Activated naive CD8-positive, alpha-beta T cell treated with anti-CD3 and anti-CD28 coated beads, Interleukin-2, amount 50 U/mL, for 24 hours (primary cell): ENCODE measurements around the gene MMAA.
A peak's percentile ranks its signal among the peaks of the same experiment; 100 is the strongest.
"Not testable (repeated sequence)": the region's sequence is repeated elsewhere in the genome, so short reads cannot be mapped to it uniquely, and the experiment has no call there.

Experiments used
- ATAC-seq: fragments of 150-1000 bp; cut with Tn5 transposase; one replicate; pipeline ENCODE4 v1.10.0; 2021
- DNase-seq: peaks from one replicate; pipeline ENCODE4 v3.0.0; 2021
- H3K27ac Mint-ChIP-seq: one replicate; pipeline ENCODE4 v1.8.0; 2021; ENCODE audit warnings: mild to moderate bottlenecking, mixed read lengths
- H3K27me3 Mint-ChIP-seq: one replicate; pipeline ENCODE4 v1.8.0; 2021; ENCODE audit warnings: mixed read lengths
- H3K36me3 Mint-ChIP-seq: one replicate; pipeline ENCODE4 v1.8.0; 2021; ENCODE audit warnings: low read depth, mixed read lengths
- H3K4me1 Mint-ChIP-seq: one replicate; pipeline ENCODE4 v1.8.0; 2021; ENCODE audit warnings: mixed read lengths
- H3K4me3 Mint-ChIP-seq: one replicate; pipeline ENCODE4 v1.8.0; 2021; ENCODE audit warnings: mild to moderate bottlenecking, moderate library complexity, mixed read lengths
- H3K9me3 Mint-ChIP-seq: one replicate; pipeline ENCODE4 v1.8.0; 2021; ENCODE audit warnings: mixed read lengths

The MMAA gene

DNA sequence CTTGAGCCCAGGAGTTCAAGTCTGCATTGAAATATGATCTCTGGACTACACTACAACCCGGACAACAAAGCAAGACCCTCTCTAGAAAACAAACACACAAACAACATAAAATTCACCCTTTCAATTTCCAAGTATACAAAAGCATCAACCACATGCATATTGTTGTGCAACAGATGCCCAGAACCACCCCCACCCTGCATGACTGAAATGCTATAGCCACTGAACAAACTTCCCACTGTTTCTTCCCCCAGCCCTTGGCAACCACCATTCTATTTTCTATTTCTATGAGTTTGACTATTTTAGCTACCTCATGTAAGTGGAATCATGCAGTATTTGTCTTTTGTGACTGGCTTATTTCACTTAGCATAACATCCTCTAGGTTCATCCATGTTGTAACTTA lies 46.6 kb downstream of the MMAA start:
- DNase-seq (no peak), ATAC-seq (no peak)
- Mint-ChIP-seq H3K9me3 (peaks cover 21% of the 10 kb centered on the region), H3K36me3 (peaks cover 12% of the 10 kb centered on the region), H3K4me3 (no peak overlapping the region), H3K27me3 (peaks cover 4% of the 10 kb centered on the region), H3K27ac (no peak overlapping the region), H3K4me1 (no peaks in the 10 kb centered on the region)

DNA sequence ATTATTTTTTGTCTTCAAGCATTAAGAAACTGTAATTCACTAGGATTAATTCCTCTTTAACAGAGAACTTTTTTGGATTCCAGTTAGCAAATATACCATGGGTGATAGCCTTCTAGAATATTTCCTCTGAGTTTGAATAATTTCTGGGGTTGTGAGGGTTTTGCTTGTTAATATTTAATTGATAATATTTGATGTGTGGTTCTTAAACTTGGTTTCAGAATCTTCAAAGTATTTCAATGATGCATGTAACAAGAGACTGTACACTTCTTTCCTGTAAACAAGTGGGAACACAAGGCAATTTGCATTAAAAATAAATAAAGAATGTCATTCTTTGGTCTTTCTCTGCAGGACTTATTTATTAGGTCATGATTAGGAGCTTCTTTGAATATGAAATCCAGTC lies 51.2 kb downstream of the MMAA start:
- Mint-ChIP-seq H3K36me3 (peaks cover 3% of the 10 kb centered on the region), H3K27me3 (peaks cover 6% of the 10 kb centered on the region), H3K9me3 (peaks cover 6% of the 10 kb centered on the region), H3K4me3 (no peak overlapping the region), H3K4me1 (no peaks in the 10 kb centered on the region), H3K27ac (no peak overlapping the region)
- ATAC-seq: no peak
- DNase-seq: no peak

DNA sequence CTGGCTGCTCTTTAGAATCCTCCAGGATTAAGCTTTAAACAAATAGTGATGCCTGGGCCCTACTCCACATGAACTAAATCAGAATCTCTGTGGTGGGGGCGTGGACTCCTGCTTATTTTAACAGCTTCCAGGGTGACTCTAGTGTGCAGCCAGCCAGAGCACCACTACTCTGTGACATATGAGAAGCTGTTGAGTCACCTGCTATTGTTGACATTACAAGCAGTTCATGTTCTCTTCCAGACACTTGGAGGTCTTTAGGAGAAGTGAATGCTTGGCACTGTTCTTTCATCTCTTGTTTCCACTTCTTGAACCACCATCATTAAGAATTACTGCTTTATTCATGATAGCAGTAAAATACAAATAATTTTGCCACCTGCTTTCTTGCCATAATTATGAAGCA lies 60.3 kb downstream of the MMAA start:
- no peaks in the 10 kb centered on the region for H3K36me3 Mint-ChIP-seq

DNA sequence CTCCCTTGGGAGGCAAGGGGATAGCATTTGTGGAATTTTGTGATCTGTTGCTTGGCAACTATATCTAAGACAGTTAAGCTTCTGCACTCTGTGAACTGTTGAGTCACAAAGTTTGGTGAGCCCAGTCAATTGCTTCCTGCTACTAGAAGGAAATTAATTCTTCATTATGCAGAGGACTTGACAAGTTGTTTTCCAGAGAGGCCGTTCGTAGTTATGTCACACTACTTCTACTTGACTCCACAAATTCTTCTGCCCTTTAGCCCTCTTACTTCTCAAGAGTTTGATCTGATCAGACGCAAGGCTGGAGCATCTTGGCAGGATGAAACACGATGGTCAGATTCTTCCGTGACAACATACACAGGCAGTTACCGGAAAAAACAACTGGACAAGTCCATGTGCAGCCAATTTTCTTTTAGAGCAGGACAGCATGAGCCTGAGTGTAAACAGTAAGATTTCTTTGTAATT lies 60.8 kb downstream of the MMAA start, which contains the start of gene C4orf51:
Gene C4orf51 (plus strand): TSS at position 156 of the 465 bp plus-strand sequence. CDS start 58 bp downstream, at position 214.
- peaks cover 19% of the 10 kb centered on the region for H3K27me3 Mint-ChIP-seq
- H3K4me1 Mint-ChIP-seq: no peaks in the 10 kb centered on the region
- H3K27ac Mint-ChIP-seq: no peak within 1 kb of the TSS
- DNase-seq: no peak
- ATAC-seq: no peak
- no peak within 1 kb of the TSS for H3K4me3 Mint-ChIP-seq
- no peaks in the 10 kb centered on the region for H3K9me3 Mint-ChIP-seq
- no peaks in the 10 kb centered on the region for H3K36me3 Mint-ChIP-seq

More for the DNA sequence above, 60.3 kb downstream of the MMAA start:
- H3K9me3 Mint-ChIP-seq: no peaks in the 10 kb centered on the region
- peaks cover 17% of the 10 kb centered on the region for H3K27me3 Mint-ChIP-seq
- no peak overlapping the region for H3K27ac Mint-ChIP-seq
- DNase-seq (no peak), ATAC-seq (peak; percentile 59)
- H3K4me1 Mint-ChIP-seq: no peaks in the 10 kb centered on the region
- no peak overlapping the region for H3K4me3 Mint-ChIP-seq

DNA sequence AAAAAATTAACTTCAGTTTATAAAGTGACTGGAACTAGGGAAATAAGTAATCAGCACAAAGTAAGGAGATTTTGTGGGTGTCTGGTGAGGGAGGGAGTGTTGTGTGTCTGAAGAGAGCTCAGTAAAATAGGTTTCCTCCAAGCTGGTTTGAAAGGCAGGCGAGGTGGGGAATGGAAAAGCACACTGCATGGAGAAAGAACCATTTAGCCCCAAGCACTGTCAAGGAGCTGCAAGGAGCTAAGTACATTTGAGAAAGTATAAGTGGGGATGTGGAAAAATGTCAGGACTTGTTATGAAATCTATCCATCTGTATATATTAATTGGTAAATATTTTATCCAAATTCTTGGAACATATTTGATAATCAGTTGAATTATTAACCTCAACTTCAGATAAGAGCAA lies 61.7 kb downstream of the MMAA start:
- Mint-ChIP-seq H3K27ac (no peak overlapping the region), H3K36me3 (no peaks in the 10 kb centered on the region), H3K9me3 (no peaks in the 10 kb centered on the region), H3K27me3 (peaks cover 19% of the 10 kb centered on the region), H3K4me1 (no peaks in the 10 kb centered on the region), H3K4me3 (no peak overlapping the region)
- ATAC-seq: no peak
- DNase-seq: no peak

DNA sequence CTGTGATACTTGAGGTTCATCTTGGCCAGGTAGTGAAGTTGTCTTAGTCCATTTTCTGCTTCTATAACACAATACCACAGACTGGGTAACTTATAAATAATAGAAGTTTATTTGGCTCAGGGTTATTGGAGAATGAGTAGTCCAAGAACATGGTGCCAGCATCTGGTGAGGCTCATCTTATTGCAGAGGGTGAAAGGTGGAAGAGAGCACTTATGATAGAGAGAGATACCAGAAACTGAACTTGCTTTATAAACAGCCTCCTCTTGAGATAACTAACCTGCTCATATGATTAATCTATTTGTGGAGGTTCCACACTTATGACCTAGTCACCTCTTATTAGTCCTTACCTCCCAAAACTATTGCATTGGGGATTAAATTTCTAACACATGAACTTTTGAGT lies 62.3 kb downstream of the MMAA start:
- Mint-ChIP-seq H3K27ac (no peak overlapping the region), H3K4me1 (no peaks in the 10 kb centered on the region), H3K27me3 (peaks cover 19% of the 10 kb centered on the region), H3K9me3 (no peaks in the 10 kb centered on the region), H3K4me3 (no peak overlapping the region), H3K36me3 (no peaks in the 10 kb centered on the region)
- DNase-seq (no peak), ATAC-seq (no peak)

DNA sequence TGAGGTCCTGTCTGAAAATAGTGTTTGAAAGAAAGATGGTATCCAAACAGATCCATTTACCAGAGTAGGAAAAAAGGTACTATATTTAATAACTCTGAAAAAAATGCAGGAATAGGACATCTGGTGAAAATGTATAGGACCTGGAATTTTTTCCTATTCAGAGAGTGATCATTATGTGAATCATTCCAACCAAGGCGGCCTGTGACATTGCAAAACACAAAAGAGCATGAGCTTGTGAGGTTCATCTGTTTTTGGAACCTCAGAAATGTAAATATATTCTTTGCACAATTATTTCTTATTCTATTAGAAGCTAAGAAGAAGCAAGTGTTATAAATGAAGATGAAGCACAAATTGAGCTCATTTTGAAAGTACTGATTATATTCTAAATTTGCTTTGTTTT lies 62.8 kb downstream of the MMAA start:
- Mint-ChIP-seq H3K27ac (no peak overlapping the region), H3K27me3 (peaks cover 19% of the 10 kb centered on the region), H3K4me3 (no peak overlapping the region), H3K4me1 (no peaks in the 10 kb centered on the region), H3K36me3 (no peaks in the 10 kb centered on the region), H3K9me3 (no peaks in the 10 kb centered on the region)
- no peak for ATAC-seq
- no peak for DNase-seq

DNA sequence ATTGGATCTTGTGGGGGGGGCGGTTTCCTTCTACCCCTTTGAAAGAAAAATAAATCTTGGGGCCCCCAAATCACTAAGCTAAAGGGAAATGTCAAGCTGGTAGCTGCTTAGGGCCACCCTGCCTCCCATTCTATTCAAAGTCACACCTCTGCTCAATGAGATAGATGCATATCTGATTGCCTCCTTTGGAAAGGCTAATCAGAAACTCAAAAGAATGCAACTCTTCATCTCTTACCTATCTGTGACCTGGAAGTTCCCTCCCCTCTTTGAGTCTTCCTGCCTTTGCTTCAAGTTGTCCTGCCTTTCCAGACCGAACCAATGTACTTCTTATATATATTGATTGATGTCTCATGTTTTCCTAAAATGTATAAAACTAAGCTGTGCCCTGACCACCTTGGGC lies 67.8 kb downstream of the MMAA start:
- H3K4me1 Mint-ChIP-seq: no peaks in the 10 kb centered on the region
- H3K4me3 Mint-ChIP-seq: no peak overlapping the region
- H3K36me3 Mint-ChIP-seq: no peaks in the 10 kb centered on the region
- no peak overlapping the region for H3K27ac Mint-ChIP-seq
- H3K27me3 Mint-ChIP-seq: peaks cover 12% of the 10 kb centered on the region
- no peak for ATAC-seq
- no peak for DNase-seq
- H3K9me3 Mint-ChIP-seq: no peaks in the 10 kb centered on the region

DNA sequence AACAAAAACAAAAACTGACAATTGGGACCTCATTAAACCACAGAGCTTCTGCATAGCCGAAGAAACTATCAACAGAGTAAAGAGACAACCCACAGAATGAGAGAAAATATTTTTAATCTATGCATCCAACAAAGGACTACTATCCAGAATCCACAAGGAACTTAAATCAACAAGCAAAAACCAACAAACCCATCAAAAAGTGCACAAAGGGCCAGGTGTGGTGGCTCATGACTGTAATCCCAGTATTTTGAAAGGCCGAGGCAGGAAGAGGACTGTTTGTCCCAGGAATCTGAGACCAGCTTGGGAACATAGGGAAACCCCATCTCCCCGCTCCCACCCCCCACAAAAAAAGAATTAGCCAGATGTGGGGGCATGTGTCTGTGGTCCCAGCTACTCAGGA lies 71.4 kb downstream of the MMAA start:
- ATAC-seq (no peak), DNase-seq (no peak)
- Mint-ChIP-seq H3K9me3 (peaks cover 3% of the 10 kb centered on the region), H3K36me3 (no peaks in the 10 kb centered on the region), H3K4me3 (no peak overlapping the region), H3K27ac (no peak overlapping the region), H3K4me1 (no peaks in the 10 kb centered on the region), H3K27me3 (peaks cover 4% of the 10 kb centered on the region)

DNA sequence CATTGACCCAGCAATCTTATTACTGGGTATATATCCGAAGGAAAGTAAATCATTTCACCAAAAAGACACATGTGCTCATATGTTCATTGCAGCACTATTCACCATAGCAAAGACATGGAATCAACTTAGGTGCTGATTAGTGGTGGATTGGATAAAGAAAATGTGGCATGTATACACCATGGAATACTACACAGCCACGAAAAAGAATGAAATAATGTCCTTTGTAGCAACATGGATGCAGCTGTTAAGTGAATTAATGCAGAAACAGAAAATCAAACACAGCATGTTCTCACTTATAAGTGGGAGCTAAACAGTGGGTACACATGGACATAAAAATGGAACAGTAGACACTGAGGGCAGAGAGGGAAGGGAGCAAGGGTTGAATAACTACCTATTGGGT lies 72.2 kb downstream of the MMAA start:
- not testable (repeated sequence) for H3K4me3 Mint-ChIP-seq, H3K27ac Mint-ChIP-seq, H3K9me3 Mint-ChIP-seq

DNA sequence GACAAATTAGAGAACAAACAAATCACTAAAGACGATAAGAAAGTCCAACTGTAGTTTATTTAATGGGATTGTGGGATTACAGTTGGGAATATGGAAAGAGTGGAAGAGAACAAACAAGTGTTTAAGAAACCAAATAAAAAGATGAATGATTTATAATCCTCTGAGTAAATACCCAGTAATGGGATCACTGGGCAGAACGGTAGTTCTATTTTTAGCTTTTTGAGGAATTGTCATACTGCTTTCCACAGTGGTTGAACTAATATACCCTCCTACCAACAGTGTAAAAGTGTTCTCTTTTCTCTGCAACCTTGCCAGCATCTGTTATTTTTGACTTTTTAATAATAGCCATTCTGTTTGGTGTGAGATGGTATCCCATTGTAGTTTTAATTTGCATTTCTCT lies 75.7 kb downstream of the MMAA start:
- Mint-ChIP-seq H3K36me3 (no peaks in the 10 kb centered on the region), H3K27me3 (no peaks in the 10 kb centered on the region), H3K27ac (no peak overlapping the region), H3K9me3 (peaks cover 3% of the 10 kb centered on the region), H3K4me1 (no peaks in the 10 kb centered on the region), H3K4me3 (no peak overlapping the region)
- DNase-seq (no peak), ATAC-seq (no peak)

More for the DNA sequence above, 72.2 kb downstream of the MMAA start:
- not testable (repeated sequence) for H3K36me3 Mint-ChIP-seq, DNase-seq, H3K4me1 Mint-ChIP-seq, H3K27me3 Mint-ChIP-seq, ATAC-seq

DNA sequence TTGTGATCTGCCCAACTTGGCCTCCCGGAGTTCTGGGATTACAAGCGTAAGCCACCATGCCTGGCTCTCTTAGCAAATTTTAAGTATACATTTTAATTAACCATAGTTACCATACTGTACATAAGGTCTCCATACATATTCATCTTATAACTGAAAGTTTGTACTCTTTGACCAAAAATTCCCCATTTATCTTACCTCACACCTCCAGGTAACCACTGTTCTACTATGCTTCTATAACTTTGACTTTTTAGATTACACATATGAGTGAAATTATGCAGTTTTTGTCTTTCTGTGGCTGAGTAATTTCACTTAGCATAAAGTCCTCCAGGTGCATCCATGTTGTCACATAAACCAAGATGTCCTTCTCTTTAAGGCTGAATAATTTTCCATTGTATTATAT lies 78.1 kb downstream of the MMAA start:
- Mint-ChIP-seq H3K4me1 (no peaks in the 10 kb centered on the region), H3K4me3 (no peak overlapping the region), H3K27me3 (peaks cover 12% of the 10 kb centered on the region), H3K36me3 (no peaks in the 10 kb centered on the region), H3K9me3 (peaks cover 3% of the 10 kb centered on the region), H3K27ac (no peak overlapping the region)
- ATAC-seq (no peak), DNase-seq (no peak)

DNA sequence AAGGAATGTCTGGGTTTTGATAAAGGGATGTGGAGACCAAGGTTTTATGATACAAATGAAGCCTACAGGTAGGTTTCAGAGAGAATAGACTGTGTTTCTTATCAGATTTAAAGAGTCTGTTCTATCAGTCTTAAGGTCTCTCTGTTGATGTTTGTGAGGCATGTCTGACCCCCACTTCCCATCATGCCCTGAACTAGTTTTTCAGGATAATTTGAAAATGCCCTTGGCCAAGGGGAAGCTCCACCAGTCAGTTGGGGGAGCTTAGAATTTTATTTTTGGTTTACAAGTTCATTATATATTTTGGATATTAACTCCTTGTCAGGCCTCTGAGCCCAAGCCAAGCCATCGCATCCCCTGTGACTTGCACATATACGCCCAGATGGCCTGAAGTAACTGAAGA lies 79.3 kb downstream of the MMAA start:
- H3K9me3 Mint-ChIP-seq: peaks cover 3% of the 10 kb centered on the region

DNA sequence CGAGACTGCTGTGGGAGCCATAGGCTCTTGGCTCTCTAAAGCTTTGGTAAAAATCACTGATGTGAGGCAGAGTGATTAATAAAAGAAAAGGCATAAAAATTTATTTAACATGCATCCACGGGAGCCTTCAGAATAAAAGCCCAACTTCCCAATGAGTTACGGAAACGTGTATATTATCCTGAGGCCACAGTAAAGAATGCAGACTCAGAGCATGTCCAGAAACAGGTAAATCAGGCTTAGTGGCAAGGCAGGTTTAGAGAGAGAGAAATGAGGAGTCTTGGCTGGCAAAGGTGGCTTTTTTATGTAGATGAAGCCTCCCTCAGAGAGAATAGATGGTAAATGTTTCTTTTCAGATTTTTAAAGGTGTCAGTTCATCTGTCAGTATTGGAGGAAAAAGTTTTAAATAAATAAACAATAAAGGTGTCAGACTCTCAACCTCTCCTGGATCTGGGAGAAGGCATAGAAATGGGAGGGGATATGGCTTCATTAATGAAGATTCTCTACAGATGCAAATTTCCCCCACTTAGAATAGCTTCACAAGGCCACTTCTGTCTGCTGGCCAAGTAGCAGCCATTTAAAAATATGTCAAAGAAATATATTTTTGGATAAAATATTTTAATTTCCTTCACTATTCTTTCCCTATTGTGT lies 84.8 kb downstream of the MMAA start:
- Mint-ChIP-seq H3K27ac (no peak overlapping the region), H3K36me3 (no peaks in the 10 kb centered on the region), H3K4me1 (peaks cover 3% of the 10 kb centered on the region), H3K4me3 (no peak overlapping the region), H3K9me3 (no peaks in the 10 kb centered on the region), H3K27me3 (peaks cover 12% of the 10 kb centered on the region)
- no peak for DNase-seq
- ATAC-seq: no peak

More for the DNA sequence above, 79.3 kb downstream of the MMAA start:
- no peaks in the 10 kb centered on the region for H3K4me1 Mint-ChIP-seq
- DNase-seq: no peak
- H3K27ac Mint-ChIP-seq: no peak overlapping the region
- H3K36me3 Mint-ChIP-seq: no peaks in the 10 kb centered on the region
- ATAC-seq: no peak
- no peak overlapping the region for H3K4me3 Mint-ChIP-seq
- peaks cover 12% of the 10 kb centered on the region for H3K27me3 Mint-ChIP-seq

DNA sequence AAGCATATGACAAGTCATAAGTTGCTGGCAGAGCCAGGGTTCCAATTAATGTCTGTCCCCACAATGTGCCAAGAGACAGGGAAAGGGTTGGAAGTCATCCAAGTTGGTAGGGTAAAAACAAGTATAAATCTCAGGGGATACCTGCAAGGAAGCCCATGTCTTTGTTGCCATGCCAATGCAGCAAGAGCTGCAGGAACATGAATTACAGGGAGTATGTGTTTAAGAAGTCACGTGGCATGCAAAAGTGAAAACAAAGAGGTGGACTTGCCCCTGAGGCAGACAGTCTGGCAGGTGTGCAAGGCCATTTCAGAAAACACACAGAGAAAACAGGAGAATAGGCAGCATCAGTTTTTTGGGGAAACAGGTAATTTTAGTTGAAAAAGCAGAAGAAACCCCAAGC lies 90.2 kb downstream of the MMAA start:
- Mint-ChIP-seq H3K36me3 (peaks cover 1% of the 10 kb centered on the region), H3K4me3 (no peak overlapping the region), H3K4me1 (peaks cover 16% of the 10 kb centered on the region), H3K27me3 (peaks cover 2% of the 10 kb centered on the region), H3K9me3 (peaks cover 13% of the 10 kb centered on the region), H3K27ac (no peak overlapping the region)
- no peak for ATAC-seq
- DNase-seq: no peak
